ENCODE results near the gene SCYGR2. TPM values are rescaled to one million over a fixed set of nuclear protein-coding genes. Genes with fewer than 3 reads are reported as not detected.

Gene SCYGR2
- total and polyA plus RNA-seq, 2 of the 8 experiments (the other 6 are each of a cell fraction or from before 2014, with no cell fraction given), result not detected

DNA sequence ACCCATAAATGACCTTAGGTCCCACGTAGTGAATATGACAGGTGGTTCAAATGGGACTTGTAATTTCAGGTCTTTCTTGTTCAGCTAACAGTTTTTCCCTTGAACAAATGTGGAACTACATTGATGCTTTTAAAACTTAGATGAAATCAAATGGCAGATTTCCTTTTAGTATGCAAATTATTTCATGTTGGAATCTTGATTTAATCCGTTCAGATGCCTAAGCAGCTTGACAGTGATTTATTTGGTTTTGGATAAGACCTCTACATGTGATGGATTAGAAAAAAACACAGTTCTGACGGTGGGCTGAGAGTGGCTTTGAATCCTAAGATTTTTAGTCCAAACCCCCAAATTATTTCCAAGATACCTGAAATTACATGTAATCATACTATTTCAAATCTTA is 35.5 kb downstream of the SCYGR2 start:
- Histone ChIP-seq H4K8ac (ENCODE audit: extremely low read depth, insufficient read depth, low read length) (no peak overlapping the region), H3K4me1 (replicated peaks in 1 of 4; ENCODE audit: control insufficient read depth in 3 of 4, insufficient read depth in 4 of 4, low read length in 3 of 4) (no peaks in the 10 kb centered on the region), H3K79me2 (ENCODE audit: control insufficient read depth in 1 of 2, insufficient read depth in 2 of 2, low read length in 2 of 2) (no peaks in the 10 kb centered on the region), H3K27ac (ENCODE audit: low read depth, low read length) (no peak overlapping the region), H2BK12ac (ENCODE audit: low read depth, low read length) (no peak overlapping the region), H3K27me3 (replicated peaks in 1 of 4; ENCODE audit: control insufficient read depth in 3 of 4, extremely low read depth in 1 of 4, insufficient read depth in 3 of 4, low read length in 3 of 4) (no peaks in the 10 kb centered on the region), H3K36me3 (ENCODE audit: control insufficient read depth in 2 of 4, insufficient read depth in 4 of 4, low read length in 3 of 4) (no peaks in the 10 kb centered on the region), H3K4ac (replicated peaks; ENCODE audit: insufficient read length, low read depth, low read length) (no peak overlapping the region), H2BK15ac (ENCODE audit: low read length) (no peak overlapping the region), H2BK5ac (ENCODE audit: low read depth, low read length) (no peak overlapping the region), H4K5ac (ENCODE audit: insufficient read length, low read depth, low read length) (no peak overlapping the region), H2AFZ (ENCODE audit: low read length) (no peak overlapping the region), H3K9ac (replicated peaks in 1 of 4; ENCODE audit: extremely low read depth in 1 of 4, low read depth in 3 of 4, low read length in 3 of 4) (no peak overlapping the region), H2BK120ac (replicated peaks; ENCODE audit: low read depth, low read length) (no peak overlapping the region), H3K23me2 (ENCODE audit: low read depth, low read length) (no peaks in the 10 kb centered on the region), H3K4me3 (ENCODE audit: extremely low read depth in 1 of 4, insufficient read depth in 2 of 4, low read depth in 3 of 4, low read length in 4 of 4) (no peak overlapping the region), H3K18ac (ENCODE audit: extremely low read depth, low read length) (no peak overlapping the region), H3K4me2 (ENCODE audit: insufficient read depth in 1 of 2, low read depth in 2 of 2, low read length in 2 of 2) (no peak overlapping the region), H3K23ac (ENCODE audit: insufficient read length) (no peak overlapping the region), H3K56ac (replicated peaks; ENCODE audit: insufficient read length, low read depth, low read length) (no peak overlapping the region), H3K9me3 (ENCODE audit: insufficient read depth in 2 of 2, low read depth in 1 of 2, low read length in 1 of 2) (no peaks in the 10 kb centered on the region), H3K79me1 (ENCODE audit: low read depth, low read length) (no peaks in the 10 kb centered on the region), H4K20me1 (replicated peaks in 1 of 2; ENCODE audit: control insufficient read depth in 1 of 2, insufficient read depth in 2 of 2, low read length in 2 of 2) (no peaks in the 10 kb centered on the region), H2AK5ac (ENCODE audit: low read depth, low read length) (no peak overlapping the region), H4K91ac (replicated peaks; ENCODE audit: insufficient read length, low read length) (no peak overlapping the region), H2BK20ac (ENCODE audit: low read length) (no peak overlapping the region), H3K14ac (ENCODE audit: insufficient read length) (no peak overlapping the region)
- TF ChIP-seq SP1 (IDR thresholded peaks at IDR 0.05; ENCODE audit: low read depth, low read length), result no peak
- TF ChIP-seq POLR2A (IDR thresholded peaks at IDR 0.05; ENCODE audit: control extremely low read depth in 1 of 2, low read depth in 2 of 2, low read length in 2 of 2), result no peak
- no peak for TF ChIP-seq CTBP2 (IDR thresholded peaks at IDR 0.05; ENCODE audit: borderline replicate concordance, insufficient read depth, insufficient read length, low read length)
- TF ChIP-seq TBP (IDR thresholded peaks at IDR 0.05; ENCODE audit: low read depth, low read length), result no peak
- no peak for TF ChIP-seq KDM5A (IDR thresholded peaks at IDR 0.05; ENCODE audit: low read length)
- TF ChIP-seq BACH1 (IDR thresholded peaks at IDR 0.05; ENCODE audit: low read length), result no peak
- TF ChIP-seq BRCA1 (IDR thresholded peaks at IDR 0.05; ENCODE audit: low read depth, low read length), result no peak
- TF ChIP-seq JUND (IDR thresholded peaks at IDR 0.05; ENCODE audit: low read length), result no peak
- TF ChIP-seq RFX5 (IDR thresholded peaks at IDR 0.05; ENCODE audit: borderline replicate concordance, low read depth, low read length), result no peak
- TF ChIP-seq BCL11A (IDR thresholded peaks at IDR 0.05; ENCODE audit: low read depth in 2 of 2, low read length in 2 of 2), result no peak
- no peak for TF ChIP-seq CEBPB (IDR thresholded peaks at IDR 0.05; ENCODE audit: low read depth, low read length)
- no peak for TF ChIP-seq RBBP5 (IDR thresholded peaks at IDR 0.05; ENCODE audit: borderline replicate concordance, low read depth, low read length)
- no peak for TF ChIP-seq POLR2AphosphoS5 (IDR thresholded peaks at IDR 0.05; ENCODE audit: low read depth, low read length)
- TF ChIP-seq TAF7 (optimal IDR thresholded peaks at IDR 0.05; ENCODE audit: borderline replicate concordance, low read depth, low read length), result no peak
- no peak for TF ChIP-seq RAD21 (IDR thresholded peaks at IDR 0.05 in 1 of 2, conservative IDR thresholded peaks at IDR 0.05 in 1 of 2; ENCODE audit: low read depth in 2 of 2, low read length in 2 of 2)
- FAIRE-seq (no peak), DNase-seq (ENCODE audit: low read depth in 1 of 2, low spot score in 2 of 2) (no peak)
- ChIA-PET CTCF (ENCODE audit: partially characterized antibody) (interaction anchor here (0.9 to 2.7 kb wide), 5 partner anchors 10 to 132 kb away, joined by 3 to 9 read pairs (median 4); no protein-coding TSS in a partner anchor), POLR2A (ENCODE audit: partially characterized antibody) (no interaction called here)
- WGBS, 2 experiments (ENCODE audit: extremely low coverage in 1 of 2, insufficient coverage in 1 of 2, insufficient read length in 1 of 2, insufficient replicate concordance in 2 of 2, low coverage in 1 of 2, low lambda C conversion rate in 2 of 2, missing lambda C conversion rate in 1 of 2), result 93% methylated on average over 3 of the region's 3 CpGs; no CpG with 5 or more reads in 1 of the 2 experiments
